PFSK-1 (cell line): ENCODE results near the gene ATP1B4.

ENCODE experiments used
- POLR2AphosphoS5 ChIP-seq: IDR thresholded peaks from 2 replicates; pipeline ENCODE4 v1.6.1; 2012; ENCODE audit warnings: low read depth, mild to moderate bottlenecking, control low read depth, low read length, moderate library complexity
- REST ChIP-seq, 2 experiments: IDR thresholded peaks; 2 replicates each; pipeline versions ENCODE4 v1.6.1 to v1.8.0; 2011 to 2012; ENCODE audit warnings: low read depth in 2 of 2, low read length in 2 of 2, control low read depth in 1 of 2, inconsistent platforms in 1 of 2, mild to moderate bottlenecking in 1 of 2, moderate library complexity in 1 of 2; ENCODE audit not compliant: insufficient read depth in 1 of 2
- SIN3A ChIP-seq: IDR thresholded peaks from 2 replicates; pipeline ENCODE4 v1.6.1; 2012; ENCODE audit warnings: mild to moderate bottlenecking, low read length, moderate library complexity, borderline replicate concordance; ENCODE audit not compliant: insufficient read depth
- TAF1 ChIP-seq: IDR thresholded peaks from 2 replicates; pipeline ENCODE4 v1.6.1; 2012; ENCODE audit warnings: low read length, control low read depth, borderline replicate concordance; ENCODE audit not compliant: insufficient read depth

GRCh38 chrX:120334603-120335002, 27.3 kb upstream of the ATP1B4 start:
- TF ChIP-seq POLR2AphosphoS5 (no peak), SIN3A (no peak), TAF1 (no peak), REST (IDR thresholded peaks at IDR 0.05; ENCODE audit: insufficient read depth in 1 of 2, low read depth in 2 of 2, low read length in 2 of 2) (no peak)
